ENCODE results near the gene DOCK4. TPM values are rescaled to one million over a fixed set of nuclear protein-coding genes. Genes with fewer than 3 reads are reported as not detected.

Gene DOCK4
- polyA plus RNA-seq, 1 donor from 2014 or later: not detected

GRCh38 chr7:112053737-112054069 lies 152.5 kb downstream of the DOCK4 start:
- Mint-ChIP-seq H3K9me3 (no peaks in the 10 kb centered on the region), H3K4me3 (no peak overlapping the region), H3K27ac (no peak overlapping the region), H3K27me3 (no peaks in the 10 kb centered on the region), H3K36me3 (no peaks in the 10 kb centered on the region), H3K4me1 (peaks cover 0 to 2% (median 0%) of the 10 kb centered on the region in 3 donors)

DNA sequence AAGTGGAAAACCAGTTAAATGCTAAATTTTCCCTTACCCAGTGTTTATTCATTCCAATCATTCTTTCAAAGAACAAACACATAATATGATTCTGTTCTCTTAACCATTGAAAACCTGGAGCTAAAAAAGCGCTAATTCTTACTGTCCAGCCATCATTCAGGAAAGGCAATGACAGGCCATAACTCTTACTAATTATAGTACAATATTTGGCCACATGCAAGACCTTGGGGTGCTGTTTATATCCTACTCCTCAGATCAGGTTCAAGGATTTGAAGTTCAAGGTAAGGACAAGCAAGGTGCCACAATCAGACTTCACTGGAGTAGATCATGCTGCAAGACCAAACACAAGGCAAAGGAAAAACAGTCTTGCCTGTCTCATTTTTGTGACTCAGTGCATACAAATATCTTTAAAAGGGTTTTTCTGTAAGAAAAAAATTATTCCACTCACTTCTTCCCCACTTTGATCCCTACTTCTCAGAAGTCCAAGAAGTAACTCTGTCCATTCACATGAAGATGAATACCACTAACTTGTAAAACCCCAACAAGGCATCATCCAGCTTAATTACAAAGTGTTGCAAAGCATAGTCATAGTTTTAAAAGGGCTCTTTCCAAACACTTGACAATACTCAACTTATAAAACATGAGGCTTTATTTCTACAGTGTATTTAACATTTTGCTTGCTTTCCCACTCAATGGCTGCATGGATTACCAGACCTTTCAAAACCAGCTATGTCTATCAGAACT lies 153.0 kb downstream of the DOCK4 start:
- Mint-ChIP-seq H3K36me3 (no peaks in the 10 kb centered on the region), H3K27ac (no peak overlapping the region), H3K4me1 (peaks cover 0 to 2% (median 0%) of the 10 kb centered on the region in 3 donors), H3K9me3 (no peaks in the 10 kb centered on the region), H3K4me3 (no peak overlapping the region), H3K27me3 (no peaks in the 10 kb centered on the region)

DNA sequence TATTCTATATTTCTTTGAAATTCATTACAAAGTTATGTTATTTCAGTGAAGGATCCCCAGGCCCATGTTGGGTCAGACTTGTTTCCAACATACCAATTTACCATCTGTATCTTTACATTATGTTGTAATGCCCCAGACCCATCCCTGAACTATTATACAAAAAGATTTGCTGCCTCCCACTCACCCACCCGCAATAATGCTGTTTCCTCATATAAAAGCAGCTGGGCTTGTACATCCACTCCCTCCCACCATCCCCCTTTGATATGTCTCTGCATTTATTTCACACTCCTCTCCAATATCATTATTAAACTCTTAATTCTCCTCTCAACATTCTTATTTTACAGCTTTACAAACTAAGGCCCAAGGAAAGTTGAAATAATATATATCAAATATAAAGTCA lies 153.7 kb downstream of the DOCK4 start:
- Mint-ChIP-seq H3K9me3 (peaks cover 0 to 2% (median 0%) of the 10 kb centered on the region in 3 donors), H3K27me3 (no peaks in the 10 kb centered on the region), H3K4me1 (peaks cover 0 to 2% (median 0%) of the 10 kb centered on the region in 3 donors), H3K36me3 (no peaks in the 10 kb centered on the region), H3K27ac (no peak overlapping the region), H3K4me3 (no peak overlapping the region)

GRCh38 chr7:112050250-112050881 lies 155.8 kb downstream of the DOCK4 start:
- Mint-ChIP-seq H3K4me1 (no peaks in the 10 kb centered on the region), H3K4me3 (no peak overlapping the region), H3K9me3 (peaks cover 0 to 5% (median 2%) of the 10 kb centered on the region in 3 donors), H3K27me3 (no peaks in the 10 kb centered on the region), H3K36me3 (no peaks in the 10 kb centered on the region), H3K27ac (no peak overlapping the region)

GRCh38 chr7:112049555-112050249 lies 156.5 kb downstream of the DOCK4 start:
- Mint-ChIP-seq H3K36me3 (no peaks in the 10 kb centered on the region), H3K4me3 (no peak overlapping the region), H3K9me3 (peaks cover 0 to 5% (median 2%) of the 10 kb centered on the region in 3 donors), H3K4me1 (no peaks in the 10 kb centered on the region), H3K27me3 (peaks cover 6% of the 10 kb centered on the region), H3K27ac (no peak overlapping the region)

DNA sequence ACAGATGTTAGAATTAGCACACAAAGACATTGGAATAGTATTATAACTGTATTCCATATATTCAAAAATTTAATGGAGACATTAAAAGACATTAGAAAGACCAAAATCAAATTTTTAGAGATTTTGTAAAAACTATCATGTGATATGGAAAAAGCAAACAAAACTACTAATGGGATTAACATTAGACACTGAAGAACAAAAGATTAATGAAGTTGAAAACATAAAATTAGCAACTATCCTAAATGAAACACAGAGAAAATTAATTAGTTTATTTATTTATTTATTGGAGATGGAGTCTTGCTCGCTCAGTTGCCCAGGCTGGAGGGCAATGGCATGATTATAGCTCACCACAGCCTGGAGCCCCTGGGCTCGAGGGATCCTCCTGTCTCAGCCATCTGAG lies 158.8 kb downstream of the DOCK4 start:
- Mint-ChIP-seq H3K27me3 (peaks cover 7% of the 10 kb centered on the region), H3K36me3 (no peaks in the 10 kb centered on the region), H3K4me3 (no peak overlapping the region), H3K4me1 (no peaks in the 10 kb centered on the region), H3K27ac (no peak overlapping the region), H3K9me3 (peaks cover 0 to 5% (median 2%) of the 10 kb centered on the region in 3 donors)

DNA sequence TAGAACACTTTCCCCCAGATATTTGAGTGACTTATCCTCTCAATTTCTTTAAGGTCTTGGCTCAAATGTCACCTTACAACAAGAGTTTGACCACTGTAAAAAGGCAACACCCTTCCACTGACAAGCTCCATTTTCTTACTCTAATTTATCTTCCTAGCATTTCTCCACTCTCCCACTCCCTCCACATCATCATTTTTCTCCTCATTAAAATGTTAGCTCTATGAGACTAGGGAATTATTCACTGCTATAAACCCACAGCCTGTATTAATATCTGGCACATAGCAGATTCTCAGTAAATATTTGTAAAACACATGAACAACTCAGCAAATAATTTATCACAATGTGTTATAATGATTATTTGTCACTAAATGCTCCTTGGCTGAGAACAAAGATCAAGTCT lies 161.0 kb downstream of the DOCK4 start:
- Mint-ChIP-seq H3K27ac (no peak overlapping the region), H3K9me3 (peaks cover 0 to 5% (median 2%) of the 10 kb centered on the region in 3 donors), H3K4me1 (no peaks in the 10 kb centered on the region), H3K36me3 (no peaks in the 10 kb centered on the region), H3K4me3 (no peak overlapping the region), H3K27me3 (peaks cover 7% of the 10 kb centered on the region)

DNA sequence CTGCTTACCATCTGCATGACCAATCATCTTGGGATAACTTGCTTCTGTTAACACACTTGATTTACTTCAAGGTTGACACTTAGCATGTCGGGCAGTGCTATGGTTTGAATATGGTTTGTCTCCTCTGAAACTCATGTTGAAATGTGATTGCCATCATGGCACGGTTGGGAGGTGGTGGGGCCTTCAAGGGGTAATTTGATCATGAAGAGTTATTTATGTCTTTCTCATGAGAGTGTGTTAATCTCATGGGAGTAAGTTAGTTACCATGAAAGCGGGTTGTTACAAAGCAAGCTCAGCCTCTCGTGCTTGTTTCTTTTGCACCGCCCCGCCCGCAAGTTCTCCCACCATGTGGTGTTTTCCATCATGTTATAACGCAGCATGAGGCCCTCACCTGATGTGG lies 163.6 kb downstream of the DOCK4 start:
- Mint-ChIP-seq H3K4me3 (no peak overlapping the region), H3K9me3 (peaks cover 0 to 3% (median 2%) of the 10 kb centered on the region in 3 donors), H3K27ac (no peak overlapping the region), H3K27me3 (peaks cover 7% of the 10 kb centered on the region), H3K4me1 (no peaks in the 10 kb centered on the region), H3K36me3 (no peaks in the 10 kb centered on the region)

DNA sequence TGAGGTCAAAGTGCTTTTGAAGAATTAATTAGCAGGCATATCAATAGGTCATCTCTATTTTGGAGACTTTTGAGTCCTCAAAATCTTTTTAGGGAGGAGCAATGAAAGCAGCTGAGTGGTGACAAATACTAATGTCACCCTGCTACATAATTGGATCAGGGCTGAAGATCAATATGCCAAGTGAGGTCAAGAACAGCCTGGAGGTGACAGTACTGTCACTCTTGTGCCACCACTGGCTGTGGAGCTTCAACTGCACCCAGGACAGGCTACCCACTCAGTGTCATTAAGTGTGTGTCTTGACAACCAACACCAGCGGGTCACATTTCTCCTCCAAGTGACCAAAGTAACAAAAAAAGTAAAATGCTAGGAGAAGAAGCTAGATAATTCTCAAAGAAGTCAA lies 167.8 kb downstream of the DOCK4 start:
- peaks cover 3% of the 10 kb centered on the region for H3K27me3 Mint-ChIP-seq
- H3K36me3 Mint-ChIP-seq: no peaks in the 10 kb centered on the region
- H3K27ac Mint-ChIP-seq: no peak overlapping the region
- H3K4me1 Mint-ChIP-seq: peaks cover 0 to 3% (median 0%) of the 10 kb centered on the region in 3 donors
- H3K9me3 Mint-ChIP-seq: no peaks in the 10 kb centered on the region
- H3K4me3 Mint-ChIP-seq: no peak overlapping the region

GRCh38 chr7:112036071-112036470 lies 170.1 kb downstream of the DOCK4 start:
- Mint-ChIP-seq H3K27me3 (peaks cover 3% of the 10 kb centered on the region), H3K4me1 (peaks cover 0 to 3% (median 0%) of the 10 kb centered on the region in 3 donors), H3K36me3 (no peaks in the 10 kb centered on the region), H3K4me3 (no peak overlapping the region), H3K9me3 (no peaks in the 10 kb centered on the region), H3K27ac (no peak overlapping the region)

GRCh38 chr7:112031689-112032088 lies 174.5 kb downstream of the DOCK4 start:
- Mint-ChIP-seq H3K27ac (no peak overlapping the region), H3K27me3 (peaks cover 4% of the 10 kb centered on the region), H3K4me3 (no peak overlapping the region), H3K36me3 (no peaks in the 10 kb centered on the region), H3K4me1 (peaks cover 0 to 3% (median 0%) of the 10 kb centered on the region in 3 donors), H3K9me3 (no peaks in the 10 kb centered on the region)

DNA sequence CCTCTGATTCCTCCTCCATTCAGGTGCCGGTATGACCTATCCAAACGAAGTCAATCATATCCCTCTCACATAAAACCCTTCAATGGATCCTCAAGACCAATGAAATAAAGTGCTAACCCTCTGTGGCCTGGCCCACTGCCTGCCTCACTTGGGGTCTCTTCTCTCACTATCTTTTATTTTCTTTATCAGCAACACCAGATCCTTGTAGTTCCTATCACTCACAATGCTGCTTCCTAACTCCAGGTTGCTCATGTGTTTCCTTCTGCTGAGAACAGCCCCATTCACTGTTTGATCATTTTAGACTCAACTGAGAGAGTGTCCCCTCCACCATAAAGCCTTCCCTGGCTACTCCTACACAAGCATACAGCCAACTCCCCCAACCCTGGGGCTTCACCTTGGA lies 180.6 kb downstream of the DOCK4 start:
- H3K4me3 Mint-ChIP-seq: no peak overlapping the region
- no peak overlapping the region for H3K27ac Mint-ChIP-seq
- peaks cover 0 to 3% (median 0%) of the 10 kb centered on the region in 3 donors for H3K9me3 Mint-ChIP-seq
- H3K36me3 Mint-ChIP-seq: no peaks in the 10 kb centered on the region
- peaks cover 7% of the 10 kb centered on the region for H3K27me3 Mint-ChIP-seq
- H3K4me1 Mint-ChIP-seq: no peaks in the 10 kb centered on the region

DNA sequence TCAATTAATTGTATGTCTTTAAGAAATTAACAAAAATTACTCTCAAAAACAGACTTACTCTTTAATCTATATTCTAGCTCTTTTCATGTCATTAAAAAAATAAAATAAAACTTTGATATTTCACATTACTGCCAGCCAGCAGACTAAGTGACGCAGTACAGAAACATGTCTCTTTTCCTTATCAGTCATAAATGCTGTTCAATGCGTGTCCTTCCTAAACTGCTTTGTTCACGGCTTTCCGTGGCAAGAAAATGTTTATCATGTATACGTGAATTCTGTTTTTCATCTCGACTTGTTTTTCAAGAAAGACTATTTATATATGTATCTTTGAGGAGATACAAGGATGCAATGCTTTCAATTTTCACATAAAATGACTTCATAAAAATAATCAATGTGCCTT lies 182.4 kb downstream of the DOCK4 start:
- H3K27me3 Mint-ChIP-seq: peaks cover 7% of the 10 kb centered on the region
- H3K4me1 Mint-ChIP-seq: no peaks in the 10 kb centered on the region
- peaks cover 0 to 3% (median 0%) of the 10 kb centered on the region in 3 donors for H3K9me3 Mint-ChIP-seq
- H3K36me3 Mint-ChIP-seq: no peaks in the 10 kb centered on the region
- H3K4me3 Mint-ChIP-seq: no peak overlapping the region
- H3K27ac Mint-ChIP-seq: no peak overlapping the region

GRCh38 chr7:112023282-112023681 lies 182.9 kb downstream of the DOCK4 start:
- Mint-ChIP-seq H3K9me3 (peaks cover 0 to 3% (median 0%) of the 10 kb centered on the region in 3 donors), H3K27ac (no peak overlapping the region), H3K4me3 (no peak overlapping the region), H3K4me1 (no peaks in the 10 kb centered on the region), H3K27me3 (peaks cover 7% of the 10 kb centered on the region), H3K36me3 (no peaks in the 10 kb centered on the region)

DNA sequence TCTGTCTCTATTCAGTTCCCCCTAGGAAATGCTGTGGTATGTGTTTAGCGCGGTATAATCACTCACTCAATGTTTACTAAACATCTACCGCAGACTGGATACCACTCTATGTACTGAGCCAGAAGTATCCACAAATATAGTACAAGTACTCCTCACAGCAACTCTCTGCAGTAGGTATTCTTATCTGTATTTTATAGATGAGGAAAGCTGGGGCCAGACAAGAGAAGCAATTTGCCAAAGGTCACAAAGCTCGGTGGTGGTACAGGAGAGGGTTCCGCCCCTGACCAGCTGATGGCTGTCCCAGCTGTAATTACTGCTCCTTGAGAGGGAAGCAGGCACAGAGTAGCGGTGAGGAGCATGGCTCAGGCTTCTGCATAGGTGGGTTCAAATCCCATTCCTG lies 184.1 kb downstream of the DOCK4 start:
- peaks cover 0 to 3% (median 0%) of the 10 kb centered on the region in 3 donors for H3K9me3 Mint-ChIP-seq
- no peaks in the 10 kb centered on the region for H3K36me3 Mint-ChIP-seq

More for the DNA sequence above, 184.1 kb downstream of the DOCK4 start:
- H3K4me1 Mint-ChIP-seq: no peaks in the 10 kb centered on the region
- H3K4me3 Mint-ChIP-seq: no peak overlapping the region
- no peak overlapping the region for H3K27ac Mint-ChIP-seq
- H3K27me3 Mint-ChIP-seq: peaks cover 3% of the 10 kb centered on the region
